ENCODE measurements around the gene FBXW4. TPM values are rescaled to one million over a fixed set of nuclear protein-coding genes. Genes with fewer than 3 reads are reported as not detected.
A peak's percentile ranks its signal among the peaks of the same experiment; 100 is the strongest.

The FBXW4 gene
- total and polyA plus RNA-seq, 9 of the 15 experiments (the other 6 are each of a cell fraction or from before 2014, with no cell fraction given), result 1.0 to 10.6 (median 5.4) TPM

DNA sequence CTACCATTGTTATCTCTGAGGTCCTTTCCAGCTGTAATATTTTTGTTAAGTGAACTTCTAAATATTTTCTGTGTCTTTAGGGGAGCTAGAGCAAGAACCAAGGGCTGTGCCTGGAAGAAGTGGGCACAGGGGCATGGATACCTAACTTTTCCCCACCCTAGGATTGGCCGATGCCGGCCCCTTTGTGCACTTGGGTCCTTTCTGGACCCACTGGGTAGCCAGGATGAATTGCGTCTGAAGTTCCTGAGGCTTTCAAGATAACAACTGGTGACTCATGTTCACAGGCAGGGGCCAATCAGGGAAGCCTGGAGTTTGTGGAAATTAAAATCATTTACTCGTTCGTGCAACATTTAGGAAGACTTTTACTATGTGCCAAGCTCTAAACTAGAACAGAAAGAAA lies 106.1 kb downstream of the FBXW4 start:
- peaks cover 2 to 11% of the 10 kb centered on the region in 2 experiments; a peak in 2 of 5 replicates for H3K4me1 ChIP-seq (replicated peaks in 1 of 2; ENCODE audit: control insufficient read depth in 2 of 2, insufficient read depth in 2 of 2, low read length in 2 of 2)
- peaks cover 15% of the 10 kb centered on the region for H3K79me2 ChIP-seq (ENCODE audit: control insufficient read depth, insufficient read depth, low read length)
- peak; percentile 69 to 82 (median 72) for DNase-seq (ENCODE audit: extremely low read depth in 1 of 4, low spot score in 3 of 4)
- no peaks in the 10 kb centered on the region for H3K9me1 ChIP-seq (ENCODE audit: control insufficient read depth, insufficient read depth, low read length)
- H3K27ac ChIP-seq (ENCODE audit: extremely low read depth, low read depth, low read length), result peak overlapping the region; percentile 21
- H3K9me3 ChIP-seq (replicated peaks; ENCODE audit: control insufficient read depth, insufficient read depth, low read depth, low read length), result no peaks in the 10 kb centered on the region
- peak; percentile 83 for FAIRE-seq
- WGBS (ENCODE audit: insufficient coverage, low coverage, missing lambda C conversion rate), result 2% methylated on average over 5 of the region's 5 CpGs
- in situ Hi-C loops (cut with MboI), result no loop called here
- POLR2A ChIA-PET, result interaction anchor here (1.8 kb wide), 1 partner anchor 12 kb away, joined by 5 read pairs; no protein-coding TSS in a partner anchor
- H3K4me2 ChIP-seq (ENCODE audit: insufficient read depth, low read length), result peak overlapping the region; percentile 93
- no TSS peak for BruUV-seq (replicated peaks)
- CTCF ChIA-PET (ENCODE audit: low intra/inter-chr PET ratio), result no interaction called here
- H3K9ac ChIP-seq (ENCODE audit: insufficient read depth in 1 of 2, low read depth in 2 of 2, low read length in 2 of 2), result peak overlapping the region in 1 of 2 experiments; percentile 84; a peak in 2 of 4 replicates
- peaks cover 14% of the 10 kb centered on the region; the same call in 2 of the 3 replicates for H3K36me3 ChIP-seq (ENCODE audit: control insufficient read depth, insufficient read depth, low read length)
- no peaks in the 10 kb centered on the region for H3K27me3 ChIP-seq (ENCODE audit: control insufficient read depth in 2 of 2, insufficient read depth in 2 of 2, low read length in 2 of 2)
- peak; percentile 84 for ATAC-seq
- peak overlapping the region; percentile 86 for H3K4me3 ChIP-seq
- H2AFZ ChIP-seq (ENCODE audit: low read depth, low read length), result peak overlapping the region; percentile 89
- no peaks in the 10 kb centered on the region for H4K20me1 ChIP-seq (replicated peaks; ENCODE audit: control insufficient read depth, insufficient read depth, low read length)
- intact Hi-C loops (cut with micrococcal nuclease), result no loop called here
- TF ChIP-seq ARHGAP35 (IDR thresholded peaks at IDR 0.05; ENCODE audit: partially characterized antibody), result no peak
- no peak for TF ChIP-seq ZNF347 (CRISPR knock-in tag; IDR thresholded peaks at IDR 0.05; ENCODE audit: low read depth)
- TF ChIP-seq ZNF398 (CRISPR knock-in tag; IDR thresholded peaks at IDR 0.05), result no peak
- peak; percentile 90 for TF ChIP-seq ATF3 (IDR thresholded peaks at IDR 0.05)
- no peak; the same call in 1 of the 2 replicates for TF ChIP-seq ATF3 (CRISPR knock-in tag; conservative IDR thresholded peaks at IDR 0.05)
- no peak for TF ChIP-seq MYBL2 (IDR thresholded peaks at IDR 0.05; ENCODE audit: low read depth)
- no peak for TF ChIP-seq MYBL2 (CRISPR knock-in tag; IDR thresholded peaks at IDR 0.05; ENCODE audit: borderline replicate concordance)
- no peak for TF ChIP-seq XRCC5 (IDR thresholded peaks at IDR 0.05; ENCODE audit: low read depth, low read length)
- TF ChIP-seq CXXC5 (CRISPR knock-in tag; IDR thresholded peaks at IDR 0.05), result 0 out of 2 replicates have a peak, but pooled peaks have one; percentile 10
- peak; percentile 2; the same call in 1 of the 2 replicates for TF ChIP-seq PHF8 (IDR thresholded peaks at IDR 0.05; ENCODE audit: borderline replicate concordance, low read length)
- TF ChIP-seq KAT7 (CRISPR knock-in tag; IDR thresholded peaks at IDR 0.05; ENCODE audit: borderline replicate concordance), result no peak
- TF ChIP-seq TBP (optimal IDR thresholded peaks at IDR 0.05; ENCODE audit: low read depth, low read length), result no peak
- no peak for TF ChIP-seq NR4A1 (CRISPR knock-in tag; IDR thresholded peaks at IDR 0.05)
- no peak for TF ChIP-seq NR4A1 (tag; IDR thresholded peaks at IDR 0.05)
- no peak for TF ChIP-seq ZNF184 (CRISPR knock-in tag; IDR thresholded peaks at IDR 0.05)
- TF ChIP-seq ZNF707 (CRISPR knock-in tag; conservative IDR thresholded peaks at IDR 0.05), result no peak
- TF ChIP-seq KAT8 (IDR thresholded peaks at IDR 0.05; ENCODE audit: low read depth), result no peak
- no peak for TF ChIP-seq SIX5 (IDR thresholded peaks at IDR 0.05; ENCODE audit: borderline replicate concordance in 1 of 2, insufficient read depth in 1 of 2, low read depth in 1 of 2, low read length in 2 of 2)
- no peak for TF ChIP-seq ZNF583 (CRISPR knock-in tag; IDR thresholded peaks at IDR 0.05)
- TF ChIP-seq ZSCAN29 (IDR thresholded peaks at IDR 0.05), result no peak
- no peak for TF ChIP-seq MTA2 (IDR thresholded peaks at IDR 0.05; ENCODE audit: low read depth)
- peak; percentile 72 for TF ChIP-seq JUN (IDR thresholded peaks at IDR 0.05; ENCODE audit: borderline replicate concordance, low read depth, low read length)
- TF ChIP-seq JUN (CRISPR knock-in tag; IDR thresholded peaks at IDR 0.05; ENCODE audit: borderline replicate concordance), result no peak

Data from K562 (cell line).